WERI-Rb-1 (cell line): ENCODE measurements around the gene C9orf78.

Experiments used
- DNase-seq: peaks from one replicate; pipeline ENCODE4 v3.0.0-alpha.2; 2020
- H3K27ac ChIP-seq: fragments of 250-450 bp; sonication (Bioruptor Pico); 2 replicates; pipeline ENCODE4 v1.5.1; 2020; ENCODE audit warnings: mild to moderate bottlenecking, moderate library complexity
- H3K27me3 ChIP-seq: fragments of 250-450 bp; sonication (Bioruptor Pico); 2 replicates; pipeline ENCODE4 v1.5.1; 2021; ENCODE audit warnings: mild to moderate bottlenecking, low read depth, moderate library complexity; ENCODE audit not compliant: insufficient read depth, severe bottlenecking
- H3K36me3 ChIP-seq: fragments of 250-450 bp; sonication (Bioruptor Pico); 2 replicates; pipeline ENCODE4 v1.5.1; 2020; ENCODE audit warnings: mild to moderate bottlenecking, moderate library complexity
- H3K4me3 ChIP-seq: 2 replicates; pipeline ENCODE4 v1.5.1; 2011; ENCODE audit warnings: low read depth, mild to moderate bottlenecking, control low read depth, low read length
- H3K9me3 ChIP-seq: fragments of 250-450 bp; sonication (Bioruptor Pico); 2 replicates; pipeline ENCODE4 v1.5.1; 2021; ENCODE audit warnings: mild to moderate bottlenecking, moderate library complexity; ENCODE audit not compliant: severe bottlenecking
- CTCF ChIP-seq: IDR thresholded peaks from 2 replicates; pipeline ENCODE4 v1.5.1; 2011; ENCODE audit warnings: low read depth, mild to moderate bottlenecking, control low read depth, inconsistent platforms, low read length

Gene C9orf78

DNA sequence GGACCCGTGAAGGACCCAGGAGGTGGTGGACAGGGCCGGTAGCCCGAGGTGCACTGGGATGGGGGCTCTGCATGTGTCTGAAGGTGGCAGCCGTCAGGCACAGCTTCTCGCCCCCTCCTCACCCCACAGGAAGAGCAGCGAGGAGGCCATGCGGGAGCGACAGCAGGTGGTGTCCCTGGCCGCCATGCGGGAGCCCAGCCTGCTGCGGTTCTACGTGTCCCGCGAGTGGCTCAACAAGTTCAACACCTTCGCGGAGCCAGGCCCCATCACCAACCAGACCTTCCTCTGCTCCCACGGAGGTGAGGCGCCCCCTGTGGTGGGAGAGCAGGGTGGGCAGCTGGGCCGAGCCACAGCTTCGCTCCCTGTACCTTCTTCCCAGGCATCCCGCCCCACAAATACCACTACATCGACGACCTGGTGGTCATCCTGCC, 40.1 kb upstream of the C9orf78 start:
- peak; percentile 55 for DNase-seq
- H3K27ac ChIP-seq = peak overlapping the region; percentile 74
- H3K4me3 ChIP-seq = no peak overlapping the region
- TF ChIP-seq CTCF = peak; percentile 75
- peaks cover 23% of the 10 kb centered on the region for H3K36me3 ChIP-seq
- no peaks in the 10 kb centered on the region for H3K9me3 ChIP-seq
- no peaks in the 10 kb centered on the region for H3K27me3 ChIP-seq

DNA sequence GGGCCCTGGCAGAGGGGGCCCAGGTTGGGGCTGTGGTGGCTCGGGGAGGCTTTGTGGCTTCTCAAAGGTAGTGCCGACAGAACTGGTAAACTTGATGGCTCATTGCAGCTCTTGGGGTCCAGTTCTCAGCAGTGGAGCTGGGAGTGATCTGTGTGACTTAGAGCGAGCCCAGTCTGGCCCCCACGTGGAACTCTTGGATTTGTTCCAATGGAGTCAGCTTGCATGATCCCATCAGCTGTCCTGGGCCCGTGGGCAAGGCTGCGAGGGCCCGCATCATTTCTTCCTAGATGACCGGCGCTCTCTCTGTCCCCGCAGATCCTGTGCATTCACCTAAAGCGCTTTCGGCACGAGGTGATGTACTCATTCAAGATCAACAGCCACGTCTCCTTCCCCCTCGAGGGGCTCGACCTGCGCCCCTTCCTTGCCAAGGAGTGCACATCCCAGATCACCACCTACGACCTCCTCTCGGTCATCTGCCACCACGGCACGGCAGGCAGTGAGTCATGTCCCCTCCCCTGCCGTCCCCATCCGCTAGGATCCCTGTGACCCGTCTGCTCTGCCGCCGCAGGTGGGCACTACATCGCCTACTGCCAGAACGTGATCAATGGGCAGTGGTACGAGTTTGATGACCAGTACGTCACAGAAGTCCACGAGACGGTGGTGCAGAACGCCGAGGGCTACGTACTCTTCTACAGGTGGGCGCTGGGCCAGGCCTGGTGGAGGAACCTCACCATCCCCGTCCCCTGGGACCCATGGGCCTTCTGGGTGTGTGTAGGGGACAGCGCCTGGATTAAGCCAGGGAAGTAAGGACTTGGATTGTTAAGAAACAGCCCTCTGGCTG, 39.4 kb upstream of the C9orf78 start:
- H3K36me3 ChIP-seq = peaks cover 23% of the 10 kb centered on the region
- H3K27me3 ChIP-seq = no peaks in the 10 kb centered on the region
- no peaks in the 10 kb centered on the region for H3K9me3 ChIP-seq
- TF ChIP-seq CTCF = no peak
- peak overlapping the region; percentile 74 for H3K27ac ChIP-seq
- H3K4me3 ChIP-seq = no peak overlapping the region
- DNase-seq = no peak

- Histone ChIP-seq H3K27me3 (no peaks in the 10 kb centered on the region), H3K4me3 (no peak overlapping the region), H3K9me3 (no peaks in the 10 kb centered on the region), H3K27ac (no peak overlapping the region), H3K36me3 (peaks cover 23% of the 10 kb centered on the region)
- no peak for TF ChIP-seq CTCF
- no peak for DNase-seq
Measured at GRCh38 chr9:129873563-129874190, 38.6 kb upstream of the C9orf78 start.

DNA sequence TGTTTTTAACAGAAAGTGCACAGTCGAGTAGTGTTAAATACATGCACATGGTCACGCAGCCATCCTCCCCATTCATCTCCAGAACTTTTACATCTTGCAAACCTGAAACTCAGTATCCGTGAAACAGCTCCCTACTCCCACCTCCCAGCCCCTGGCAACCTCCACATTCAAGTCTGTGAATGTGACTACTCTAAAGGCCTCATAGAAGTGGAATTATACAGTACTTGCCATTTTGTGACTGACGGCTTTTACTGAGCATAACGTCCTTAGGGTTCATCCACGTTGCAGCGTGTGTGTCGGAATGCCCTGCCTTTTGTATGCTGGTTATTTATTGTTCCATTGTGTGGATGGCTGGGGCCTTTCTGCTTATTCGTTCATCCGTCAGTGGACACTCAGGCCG, 36.0 kb upstream of the C9orf78 start:
- TF ChIP-seq CTCF = no peak
- Histone ChIP-seq H3K27ac (no peak overlapping the region), H3K27me3 (no peaks in the 10 kb centered on the region), H3K9me3 (no peaks in the 10 kb centered on the region), H3K36me3 (peaks cover 15% of the 10 kb centered on the region), H3K4me3 (no peak overlapping the region)
- DNase-seq = no peak

GRCh38 chr9:129869585-129870501, 34.8 kb upstream of the C9orf78 start:
- H3K27me3 ChIP-seq = no peaks in the 10 kb centered on the region
- peaks cover 22% of the 10 kb centered on the region for H3K36me3 ChIP-seq
- no peak for TF ChIP-seq CTCF
- H3K9me3 ChIP-seq = no peaks in the 10 kb centered on the region
- no peak overlapping the region for H3K27ac ChIP-seq
- H3K4me3 ChIP-seq = no peak overlapping the region
- no peak for DNase-seq
